Measurements from ENCODE around the gene UBAP2. TPM values are rescaled to one million over a fixed set of nuclear protein-coding genes. Genes with fewer than 3 reads are reported as not detected.

Gene UBAP2
- total RNA-seq, 2 experiments from 2014 or later: 51.5 to 54.4 TPM

DNA sequence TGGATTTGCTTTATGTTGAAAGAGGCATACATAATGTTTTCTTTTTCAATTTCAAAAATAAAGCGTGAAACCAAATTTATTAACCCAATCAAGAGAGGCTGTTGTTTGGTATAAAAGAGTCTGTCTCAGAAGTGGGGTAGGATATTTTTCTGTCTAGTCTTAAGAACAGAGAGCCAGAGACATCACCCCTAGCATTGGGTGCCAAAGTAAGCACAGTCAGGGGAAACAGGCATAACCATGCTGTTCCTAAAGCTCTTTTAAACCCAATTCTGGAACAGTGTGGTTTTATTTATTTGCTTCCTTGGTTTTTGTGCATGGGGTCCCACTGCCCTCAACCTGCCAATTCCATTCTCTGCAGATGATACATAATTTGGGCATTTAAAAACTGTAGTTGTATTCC is 143.6 kb downstream of the UBAP2 start:
- Mint-ChIP-seq H3K9me3 (no peaks in the 10 kb centered on the region), H3K27me3 (no peaks in the 10 kb centered on the region), H3K27ac (no peak overlapping the region), H3K4me1 (peaks cover 13% of the 10 kb centered on the region), H3K4me3 (no peak overlapping the region), H3K36me3 (peaks cover 18% of the 10 kb centered on the region)
- no peak for DNase-seq

DNA sequence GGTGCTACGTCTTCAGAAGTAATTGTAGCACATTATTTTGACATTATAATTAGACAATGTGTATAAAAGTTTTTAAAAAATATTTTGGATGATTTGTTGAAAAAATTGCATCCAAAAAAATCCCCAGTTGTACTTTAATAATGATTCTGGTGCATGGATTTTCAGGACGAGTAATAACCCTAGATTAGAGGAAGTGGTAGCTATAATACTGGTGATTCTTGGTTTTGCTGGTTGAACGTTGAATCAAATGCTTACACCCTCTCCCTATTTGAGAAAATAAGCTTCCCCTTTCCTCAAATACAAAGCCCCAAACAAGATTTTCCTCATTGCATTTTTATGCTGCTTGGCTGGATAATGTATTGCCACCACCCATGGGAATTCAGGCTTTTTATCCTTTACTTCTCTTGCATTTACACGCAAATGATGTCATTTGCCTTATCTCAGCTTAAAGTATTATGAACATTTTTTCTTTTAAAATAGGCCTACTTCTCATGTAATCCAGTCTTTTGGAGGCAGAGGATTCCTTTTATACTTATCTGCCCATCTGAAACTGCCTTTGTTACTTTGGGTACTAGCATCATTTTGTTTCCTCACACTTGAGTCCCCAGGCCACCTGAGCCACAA is 145.4 kb downstream of the UBAP2 start:
- no peak overlapping the region for H3K27ac Mint-ChIP-seq
- H3K36me3 Mint-ChIP-seq: peaks cover 17% of the 10 kb centered on the region
- H3K9me3 Mint-ChIP-seq: no peaks in the 10 kb centered on the region
- no peak overlapping the region for H3K4me3 Mint-ChIP-seq
- no peaks in the 10 kb centered on the region for H3K27me3 Mint-ChIP-seq
- peaks cover 13% of the 10 kb centered on the region for H3K4me1 Mint-ChIP-seq
- no peak for DNase-seq

DNA sequence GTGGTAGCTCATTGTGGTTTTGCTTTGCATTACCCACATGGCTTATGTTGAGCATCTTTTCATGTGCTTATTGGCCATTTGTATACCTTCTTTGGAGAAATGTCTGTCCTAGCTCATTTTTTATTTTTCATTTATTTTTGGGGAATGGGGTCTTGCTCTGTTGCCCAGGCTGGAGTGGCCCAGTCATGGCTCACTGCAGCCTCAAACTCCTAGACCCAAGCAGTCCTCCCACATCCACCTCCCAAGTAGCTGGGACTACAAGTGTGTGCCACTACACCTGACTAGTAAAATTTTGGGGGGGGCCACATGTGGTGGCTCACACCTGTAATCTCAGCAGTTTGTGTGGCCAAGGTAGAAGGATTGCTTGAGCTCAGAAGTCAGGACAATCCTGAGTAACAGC is 154.4 kb downstream of the UBAP2 start:
- DNase-seq: no peak
- Mint-ChIP-seq H3K4me3 (no peak overlapping the region), H3K36me3 (peaks cover 23% of the 10 kb centered on the region), H3K9me3 (no peaks in the 10 kb centered on the region), H3K27ac (no peak overlapping the region), H3K27me3 (no peaks in the 10 kb centered on the region), H3K4me1 (peaks cover 7% of the 10 kb centered on the region)

DNA sequence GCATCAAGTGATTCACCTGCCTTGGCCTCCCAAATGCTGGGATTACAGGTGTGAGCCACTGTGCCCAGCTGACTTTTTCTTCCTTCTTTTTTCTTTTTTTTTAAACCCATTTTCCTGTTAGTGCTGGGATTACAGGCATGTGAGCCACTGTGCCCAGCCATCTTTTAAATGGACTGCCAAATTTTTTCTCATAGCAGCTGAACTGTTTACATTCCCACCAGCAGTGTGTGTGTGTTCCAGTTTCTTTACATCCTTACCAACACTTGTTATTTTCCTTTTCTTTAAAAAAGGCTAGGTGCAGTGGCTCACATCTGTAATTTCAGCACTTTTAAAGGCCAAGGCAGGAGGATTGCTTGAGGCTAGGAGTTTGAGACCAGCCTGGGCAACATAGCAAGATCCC is 154.8 kb downstream of the UBAP2 start:
- Mint-ChIP-seq H3K9me3 (no peaks in the 10 kb centered on the region), H3K36me3 (peaks cover 23% of the 10 kb centered on the region), H3K27ac (no peak overlapping the region), H3K27me3 (no peaks in the 10 kb centered on the region), H3K4me1 (peaks cover 7% of the 10 kb centered on the region), H3K4me3 (no peak overlapping the region)
- no peak for DNase-seq

DNA sequence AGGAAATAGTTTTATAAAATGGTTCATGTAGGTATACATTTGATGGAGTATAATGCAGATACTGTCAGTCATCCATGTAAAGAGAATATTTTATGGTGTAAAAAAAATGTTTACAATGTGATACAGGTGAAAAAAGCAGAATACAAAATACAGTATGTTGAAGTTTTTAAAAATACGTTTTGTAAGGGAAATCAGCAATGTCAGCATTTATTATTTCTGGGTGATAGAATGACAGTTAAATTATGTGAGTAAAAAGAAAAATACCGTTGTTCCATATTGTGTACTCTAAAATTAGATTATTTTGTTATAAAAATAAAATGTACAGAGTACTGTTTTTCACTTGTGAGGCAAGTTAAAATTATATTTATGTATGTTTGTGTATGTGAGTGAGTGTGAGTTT is 162.7 kb downstream of the UBAP2 start:
- no peak overlapping the region for H3K4me3 Mint-ChIP-seq
- H3K9me3 Mint-ChIP-seq: no peaks in the 10 kb centered on the region
- H3K27ac Mint-ChIP-seq: no peak overlapping the region
- H3K36me3 Mint-ChIP-seq: peaks cover 18% of the 10 kb centered on the region
- no peaks in the 10 kb centered on the region for H3K27me3 Mint-ChIP-seq
- DNase-seq: no peak
- peaks cover 23% of the 10 kb centered on the region for H3K4me1 Mint-ChIP-seq

DNA sequence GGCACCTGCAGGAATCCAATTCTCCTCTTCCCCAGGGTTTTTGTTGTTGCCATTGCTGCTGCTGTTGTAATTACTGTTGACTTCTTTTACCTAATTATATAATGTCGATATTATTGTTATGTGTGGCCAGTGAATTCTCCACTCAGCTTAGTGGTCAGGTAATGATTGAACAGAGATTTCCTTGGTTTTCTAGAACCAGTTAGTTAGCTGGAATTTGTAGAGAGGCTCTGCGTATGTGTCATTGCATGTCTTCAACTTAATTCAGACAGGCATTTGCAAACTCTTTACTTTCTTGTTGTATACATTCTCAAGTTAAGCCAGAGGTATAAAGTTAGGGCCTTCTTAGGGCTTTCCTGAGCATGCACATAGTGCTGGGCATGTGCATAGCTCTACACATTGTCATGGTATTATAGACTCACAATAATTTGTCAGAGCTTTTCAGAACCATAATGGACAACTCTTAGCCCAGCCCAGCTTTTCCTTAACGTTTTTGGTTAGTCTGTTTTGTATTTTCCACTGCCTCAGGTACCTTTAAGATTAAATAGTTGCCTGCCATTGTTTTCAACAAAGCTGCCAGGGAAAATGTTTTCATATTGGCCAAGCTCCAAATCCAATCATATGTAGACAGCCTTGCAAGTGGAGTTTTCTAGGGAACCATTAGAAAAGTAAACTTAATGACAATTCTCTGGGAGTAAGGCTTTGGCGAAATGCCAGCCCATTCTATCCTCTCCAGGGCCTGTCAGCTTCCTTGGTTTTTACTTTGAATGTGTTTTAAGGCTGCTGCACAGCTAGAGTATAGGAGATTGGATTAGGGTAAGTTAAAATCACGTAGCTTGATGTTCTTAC is 163.6 kb downstream of the UBAP2 start:
- Mint-ChIP-seq H3K9me3 (no peaks in the 10 kb centered on the region), H3K4me3 (no peak overlapping the region), H3K27ac (no peak overlapping the region), H3K27me3 (no peaks in the 10 kb centered on the region), H3K36me3 (peaks cover 22% of the 10 kb centered on the region), H3K4me1 (peaks cover 31% of the 10 kb centered on the region)
- DNase-seq: no peak

DNA sequence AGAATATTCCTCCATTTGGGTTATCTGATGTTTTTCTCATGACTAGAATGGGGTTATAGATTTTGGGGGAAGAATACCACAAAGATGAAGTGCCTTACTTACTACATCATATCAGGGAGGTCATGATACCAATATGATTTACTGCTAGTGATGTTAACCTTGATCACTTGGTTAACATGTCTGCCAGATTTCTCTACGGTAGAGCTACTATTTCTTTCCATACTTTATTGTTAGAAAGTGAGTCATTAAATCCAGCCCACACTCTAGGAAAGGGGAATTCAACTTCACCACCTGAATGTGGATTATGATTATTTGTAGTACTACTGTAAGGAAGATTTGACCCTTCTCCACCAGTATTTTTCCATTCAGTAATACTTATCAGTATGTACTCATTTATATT is 167.1 kb downstream of the UBAP2 start:
- Mint-ChIP-seq H3K4me1 (peaks cover 45% of the 10 kb centered on the region), H3K9me3 (no peaks in the 10 kb centered on the region), H3K36me3 (peaks cover 15% of the 10 kb centered on the region), H3K4me3 (peak overlapping the region; percentile 42), H3K27me3 (no peaks in the 10 kb centered on the region), H3K27ac (peak overlapping the region; percentile 90)
- no peak for DNase-seq

DNA sequence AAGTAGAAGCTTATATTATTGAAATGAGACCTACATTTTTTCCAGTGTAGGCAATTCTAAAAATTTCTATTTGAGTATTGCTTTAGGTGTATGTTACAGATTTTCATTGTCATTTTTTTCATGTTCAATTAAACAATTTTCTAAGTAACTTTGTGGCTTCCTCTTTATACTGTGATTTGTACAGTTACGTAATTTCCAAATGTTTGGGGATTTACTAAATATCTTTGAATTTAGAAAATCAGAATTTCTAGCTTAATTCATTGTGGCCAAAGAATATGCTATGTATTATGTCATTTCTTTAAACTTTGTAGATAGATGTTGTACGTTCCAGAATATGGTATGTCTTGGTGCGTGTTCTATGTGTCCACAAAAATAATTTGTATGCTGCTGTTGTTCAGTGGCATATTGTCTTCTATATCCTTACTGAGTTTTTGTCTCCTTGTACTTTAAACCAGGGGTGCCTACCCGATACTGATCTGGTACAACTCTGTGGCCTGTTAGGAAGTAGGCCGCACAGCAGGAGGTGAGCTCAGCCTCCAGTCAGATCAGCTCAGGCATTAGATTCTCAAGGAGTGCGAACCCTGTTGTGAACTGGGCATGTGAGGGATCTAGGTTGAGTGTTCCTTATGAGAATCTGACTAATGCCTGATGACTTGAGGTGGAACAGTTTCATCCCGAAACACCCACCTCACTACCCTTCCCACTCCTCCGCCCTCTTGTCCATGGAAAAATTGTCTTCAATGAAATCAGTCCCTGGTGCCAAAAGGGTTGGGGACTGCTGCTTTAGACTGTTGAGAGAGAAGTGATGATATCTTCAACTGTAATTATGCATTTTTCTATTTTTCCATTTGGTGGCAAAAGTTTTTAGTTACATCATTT is 168.2 kb downstream of the UBAP2 start:
- DNase-seq: peak; percentile 8
- peak overlapping the region; percentile 90 for H3K27ac Mint-ChIP-seq
- H3K4me3 Mint-ChIP-seq: no peak overlapping the region
- H3K4me1 Mint-ChIP-seq: peaks cover 46% of the 10 kb centered on the region
- H3K9me3 Mint-ChIP-seq: no peaks in the 10 kb centered on the region
- H3K27me3 Mint-ChIP-seq: no peaks in the 10 kb centered on the region
- peaks cover 15% of the 10 kb centered on the region for H3K36me3 Mint-ChIP-seq

DNA sequence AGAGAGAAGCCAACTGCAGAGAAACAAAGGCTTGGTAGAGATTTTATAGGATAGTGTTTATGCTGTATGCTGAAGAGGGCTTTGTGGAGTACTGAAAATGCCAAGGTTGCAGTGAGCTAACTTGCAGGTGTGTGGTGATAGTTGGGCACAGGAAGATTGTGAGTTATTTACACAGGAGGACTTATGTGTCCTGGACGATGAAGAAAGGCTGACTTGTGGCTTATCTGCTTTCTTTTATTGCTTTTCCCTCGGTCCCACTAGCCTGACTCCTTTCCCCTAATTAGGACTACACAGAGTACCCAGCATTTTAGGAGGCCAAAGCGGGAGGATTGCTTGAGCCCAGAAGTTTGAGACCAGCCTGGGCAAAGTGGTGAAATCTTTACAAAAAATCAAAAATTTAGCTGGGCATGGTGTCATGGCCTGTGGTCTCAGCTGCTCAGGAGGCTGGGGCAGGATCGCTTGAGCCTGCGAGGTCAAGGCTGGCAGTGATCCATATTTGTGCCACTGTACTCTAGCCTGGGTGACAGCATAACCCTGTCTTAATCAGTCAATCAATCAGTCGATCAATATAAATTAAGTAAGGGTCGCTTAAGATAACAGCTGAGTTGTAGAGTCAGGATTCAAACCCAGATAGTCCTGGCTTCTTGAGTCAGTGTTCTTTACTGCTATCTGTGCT is 169.9 kb downstream of the UBAP2 start:
- H3K4me3 Mint-ChIP-seq: no peak overlapping the region
- no peak overlapping the region for H3K27ac Mint-ChIP-seq
- peaks cover 15% of the 10 kb centered on the region for H3K36me3 Mint-ChIP-seq
- H3K9me3 Mint-ChIP-seq: no peaks in the 10 kb centered on the region
- H3K27me3 Mint-ChIP-seq: no peaks in the 10 kb centered on the region
- no peak for DNase-seq
- H3K4me1 Mint-ChIP-seq: peaks cover 40% of the 10 kb centered on the region

DNA sequence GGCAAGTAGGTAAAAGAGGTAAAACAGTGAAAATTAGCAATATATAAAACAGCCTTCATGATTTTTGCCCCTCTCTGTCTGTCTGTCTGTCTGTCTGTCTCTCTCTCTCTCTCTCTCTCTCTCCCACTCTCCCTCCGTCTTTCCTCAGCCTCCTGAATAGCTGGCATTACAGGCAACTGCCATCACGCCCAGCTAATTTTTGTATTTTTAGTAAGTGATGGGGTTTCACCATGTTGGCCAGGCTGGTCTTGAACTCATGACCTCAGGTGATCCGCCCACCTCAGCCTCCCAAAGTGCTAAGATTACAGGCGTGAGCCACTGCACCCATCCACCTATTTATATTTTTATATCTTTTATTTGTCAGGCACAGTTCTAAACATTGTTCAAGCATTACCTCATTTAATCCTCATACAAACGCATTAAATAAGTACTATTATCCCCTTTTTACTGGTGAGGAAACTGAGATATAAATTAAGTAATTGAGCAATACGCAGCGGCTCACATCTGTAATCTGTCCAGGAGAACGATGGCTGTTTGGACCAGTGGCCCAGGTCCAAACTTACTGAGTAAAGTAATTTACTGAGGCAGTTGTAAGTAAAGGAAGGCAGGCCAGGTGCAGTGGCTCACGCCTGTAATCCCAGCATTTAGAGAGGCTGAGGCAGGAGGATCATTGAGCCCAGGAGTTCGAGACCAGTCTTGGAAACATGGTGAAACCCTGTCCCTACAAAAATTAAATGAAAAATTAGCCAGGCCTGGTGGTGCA is 170.8 kb downstream of the UBAP2 start:
- no peak overlapping the region for H3K4me3 Mint-ChIP-seq
- no peaks in the 10 kb centered on the region for H3K9me3 Mint-ChIP-seq
- H3K27ac Mint-ChIP-seq: no peak overlapping the region
- no peak for DNase-seq
- H3K27me3 Mint-ChIP-seq: no peaks in the 10 kb centered on the region
- peaks cover 36% of the 10 kb centered on the region for H3K4me1 Mint-ChIP-seq
- H3K36me3 Mint-ChIP-seq: peaks cover 12% of the 10 kb centered on the region

Other genes with a start within 250 kb of the UBAP2 start
- 10 to 100 TPM; 34.5 to 36.2 TPM for gene UBE2R2, start 231.7 kb downstream of the UBAP2 start, total RNA-seq
- gene DCAF12, start 77.8 kb upstream of the UBAP2 start, total RNA-seq: 10 to 100 TPM; 40.2 to 43.3 TPM
- 10 to 100 TPM; 36.8 to 37.1 TPM for gene UBAP1, start 130.2 kb upstream of the UBAP2 start, total RNA-seq

All from activated naive CD8-positive, alpha-beta T cell treated with anti-CD3 and anti-CD28 coated beads for 36 hours (primary cell).